ENCODE results near the gene GPR25.

- TF ChIP-seq CTCF (IDR thresholded peaks at IDR 0.05) (no peak), POLR2A (IDR thresholded peaks at IDR 0.05) (no peak)
Observed at GRCh38 chr1:200857804-200858203, 15.0 kb upstream of the GPR25 start.

Measured in uterus (tissue), 2 donors.